ENCODE results near the gene PDE2A. TPM values are rescaled to one million over a fixed set of nuclear protein-coding genes. Genes with fewer than 3 reads are reported as not detected.
A peak's percentile ranks its signal among the peaks of the same experiment; 100 is the strongest.

The PDE2A gene
- total RNA-seq, 4 donors from 2014 or later, result 40.6 to 68.8 (median 47.6) TPM

GRCh38 chr11:72634472-72635095 lies 39.6 kb downstream of the PDE2A start:
- Histone ChIP-seq H3K4me3 (no peak overlapping the region), H3K27ac (replicated peaks in 1 of 4) (peak overlapping the region in 3 of 4 donors; percentile 28 to 83 (median 56)), H3K4me1 (peaks cover 71 to 96% (median 82%) of the 10 kb centered on the region in 4 donors), H3K9me3 (no peaks in the 10 kb centered on the region), H3K27me3 (no peaks in the 10 kb centered on the region), H3K36me3 (peaks cover 0 to 10% (median 0%) of the 10 kb centered on the region in 4 donors)
- intact Hi-C loops (cut with DNase I), result no loop called here
- TF ChIP-seq EP300 (IDR thresholded peaks at IDR 0.05) (no peak), POLR2A (IDR thresholded peaks at IDR 0.05; ENCODE audit: low read depth) (no peak), POLR2AphosphoS5 (IDR thresholded peaks at IDR 0.05) (no peak)
- TF ChIP-seq, protein P1, sequence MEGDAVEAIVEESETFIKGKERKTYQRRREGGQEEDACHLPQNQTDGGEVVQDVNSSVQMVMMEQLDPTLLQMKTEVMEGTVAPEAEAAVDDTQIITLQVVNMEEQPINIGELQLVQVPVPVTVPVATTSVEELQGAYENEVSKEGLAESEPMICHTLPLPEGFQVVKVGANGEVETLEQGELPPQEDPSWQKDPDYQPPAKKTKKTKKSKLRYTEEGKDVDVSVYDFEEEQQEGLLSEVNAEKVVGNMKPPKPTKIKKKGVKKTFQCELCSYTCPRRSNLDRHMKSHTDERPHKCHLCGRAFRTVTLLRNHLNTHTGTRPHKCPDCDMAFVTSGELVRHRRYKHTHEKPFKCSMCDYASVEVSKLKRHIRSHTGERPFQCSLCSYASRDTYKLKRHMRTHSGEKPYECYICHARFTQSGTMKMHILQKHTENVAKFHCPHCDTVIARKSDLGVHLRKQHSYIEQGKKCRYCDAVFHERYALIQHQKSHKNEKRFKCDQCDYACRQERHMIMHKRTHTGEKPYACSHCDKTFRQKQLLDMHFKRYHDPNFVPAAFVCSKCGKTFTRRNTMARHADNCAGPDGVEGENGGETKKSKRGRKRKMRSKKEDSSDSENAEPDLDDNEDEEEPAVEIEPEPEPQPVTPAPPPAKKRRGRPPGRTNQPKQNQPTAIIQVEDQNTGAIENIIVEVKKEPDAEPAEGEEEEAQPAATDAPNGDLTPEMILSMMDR (IDR thresholded peaks at IDR 0.05), result no peak
- whole genome bisulfite sequencing, result 83% methylated on average over 3 of the region's 7 CpGs
- no peak for DNase-seq (ENCODE audit: extremely low spot score)

DNA sequence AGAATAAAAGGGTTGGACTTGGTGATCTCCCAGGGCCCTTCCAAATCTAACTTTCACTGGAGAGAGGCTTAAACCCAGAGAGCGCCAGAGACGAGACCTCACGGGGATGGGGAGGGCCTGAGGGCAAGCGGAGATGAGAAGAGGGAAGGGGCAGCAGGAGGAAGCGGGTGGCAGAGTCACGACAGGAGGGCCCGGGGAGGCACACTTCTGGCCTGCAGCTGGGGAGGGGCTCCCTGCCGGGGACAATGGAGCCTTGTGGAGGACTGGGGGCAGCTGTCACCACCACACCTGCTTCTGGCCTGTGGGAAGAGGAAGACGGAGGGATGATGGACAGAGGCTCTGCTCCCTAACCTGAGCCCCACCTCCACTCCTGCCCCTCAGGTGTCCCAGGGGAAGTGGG lies 40.2 kb downstream of the PDE2A start:
- Histone ChIP-seq H3K4me1 (peaks cover 76 to 99% (median 87%) of the 10 kb centered on the region in 4 donors), H3K9me3 (no peaks in the 10 kb centered on the region), H3K27me3 (no peaks in the 10 kb centered on the region), H3K27ac (replicated peaks in 1 of 4) (peak overlapping the region in 3 of 4 donors; percentile 28 to 83 (median 56)), H3K36me3 (peaks cover 0 to 14% (median 0%) of the 10 kb centered on the region in 4 donors), H3K4me3 (no peak overlapping the region)
- no peak for DNase-seq (ENCODE audit: extremely low spot score)
- TF ChIP-seq, protein P1 (IDR thresholded peaks at IDR 0.05), result no peak
- TF ChIP-seq POLR2AphosphoS5 (IDR thresholded peaks at IDR 0.05) (no peak), POLR2A (IDR thresholded peaks at IDR 0.05; ENCODE audit: low read depth) (no peak), EP300 (IDR thresholded peaks at IDR 0.05) (no peak)
- intact Hi-C loops (cut with DNase I), result no loop called here
- WGBS, result 95% methylated on average over 9 of the region's 9 CpGs

- 100% methylated on average over 1 of the region's 4 CpGs for WGBS
- H3K9me3 ChIP-seq, result no peaks in the 10 kb centered on the region
- peaks cover 0 to 14% (median 0%) of the 10 kb centered on the region in 4 donors for H3K36me3 ChIP-seq
- H3K27ac ChIP-seq (replicated peaks in 1 of 4), result peak overlapping the region; percentile 40 to 83 (median 66)
- no peak overlapping the region for H3K4me3 ChIP-seq
- intact Hi-C loops (cut with DNase I), result no loop called here
- H3K27me3 ChIP-seq, result no peaks in the 10 kb centered on the region
- H3K4me1 ChIP-seq, result peaks cover 82 to 99% (median 88%) of the 10 kb centered on the region in 4 donors
- no peak for DNase-seq (ENCODE audit: extremely low spot score)
- TF ChIP-seq, protein P1 (IDR thresholded peaks at IDR 0.05), result no peak
- no peak for TF ChIP-seq POLR2AphosphoS5 (IDR thresholded peaks at IDR 0.05)
- TF ChIP-seq EP300 (IDR thresholded peaks at IDR 0.05), result no peak
- TF ChIP-seq POLR2A (IDR thresholded peaks at IDR 0.05; ENCODE audit: low read depth), result no peak
Observed at GRCh38 chr11:72633068-72633467, 41.2 kb downstream of the PDE2A start.

DNA sequence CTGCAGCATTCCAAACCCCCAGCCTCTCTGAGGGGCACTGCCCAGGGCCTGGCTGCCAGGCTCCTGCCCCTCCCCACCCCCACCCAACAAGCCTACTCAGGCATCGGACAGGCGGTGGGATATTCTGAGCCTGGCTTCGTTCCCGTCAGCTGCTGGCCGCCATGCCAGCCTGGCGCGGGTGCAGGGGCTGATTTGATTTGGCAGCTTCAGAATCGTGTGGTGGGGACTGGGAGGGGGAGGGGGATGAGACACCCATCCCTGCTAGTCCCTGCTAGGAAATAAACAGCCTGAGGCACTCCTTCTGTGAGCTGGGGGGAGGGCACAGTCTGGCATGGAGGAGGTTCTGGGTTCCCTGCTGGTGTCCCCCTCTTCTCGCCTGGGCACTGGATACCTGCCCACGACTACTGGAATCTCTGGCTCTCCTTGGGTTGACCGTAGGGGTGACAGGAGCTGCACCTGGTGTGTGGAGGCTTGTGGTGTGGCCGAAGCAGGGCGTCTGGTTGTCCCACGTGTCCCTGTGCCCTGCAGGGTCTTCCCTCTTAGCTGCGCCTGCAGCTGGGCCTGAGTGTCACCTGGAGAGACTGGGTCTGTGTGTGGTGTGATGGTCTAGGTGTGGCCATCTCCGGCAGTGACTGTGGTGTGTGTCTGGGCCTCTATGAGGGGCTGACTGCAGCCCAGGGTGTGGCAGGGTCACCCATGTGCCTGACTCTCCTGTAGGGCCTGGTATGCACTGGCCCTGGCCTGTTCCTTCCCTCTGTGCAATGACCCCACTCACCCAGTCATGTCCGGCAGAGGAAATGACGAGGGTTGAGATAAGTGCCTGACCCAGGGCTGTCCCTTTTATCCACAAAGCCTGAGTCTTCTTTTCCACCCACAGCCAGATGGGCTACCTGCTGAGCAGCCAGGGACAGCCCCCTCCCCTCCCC lies 42.2 kb downstream of the PDE2A start:
- 75% methylated on average over 17 of the region's 18 CpGs for WGBS
- H3K27ac ChIP-seq (replicated peaks in 1 of 4), result peak overlapping the region; percentile 68 to 84 (median 83)
- no peak overlapping the region for H3K4me3 ChIP-seq
- no peaks in the 10 kb centered on the region for H3K9me3 ChIP-seq
- TF ChIP-seq POLR2A (IDR thresholded peaks at IDR 0.05; ENCODE audit: low read depth) (no peak), POLR2AphosphoS5 (IDR thresholded peaks at IDR 0.05) (peak; percentile 37 to 56)
- TF ChIP-seq, protein P1 (IDR thresholded peaks at IDR 0.05), result no peak
- no peak for DNase-seq (ENCODE audit: extremely low spot score)
- H3K27me3 ChIP-seq, result no peaks in the 10 kb centered on the region
- H3K4me1 ChIP-seq, result peaks cover 82 to 99% (median 88%) of the 10 kb centered on the region in 4 donors
- H3K36me3 ChIP-seq, result peaks cover 0 to 14% (median 0%) of the 10 kb centered on the region in 4 donors
- intact Hi-C loops (cut with DNase I), result no loop called here

All from esophagus muscularis mucosa (tissue), 4 donors.